HCT116 (cell line): ENCODE measurements around the gene CDH13.

Experiments used
- CTCF ChIP-seq, 3 experiments: fragments of 200-600 bp in 1 of 3; sonication (generic) in 1 of 3; IDR thresholded peaks in 2 of 3; conservative IDR thresholded peaks in 1 of 3; 2 replicates each; pipeline ENCODE4 v1.5.1; 2012 to 2017; ENCODE audit warnings: low read depth in 2 of 3, low read length in 2 of 3, antibody characterized with exemption in 1 of 3, borderline replicate concordance in 1 of 3, control low read depth in 1 of 3, mild to moderate bottlenecking in 1 of 3, mixed read lengths in 1 of 3, mixed run types in 1 of 3, moderate library complexity in 1 of 3; ENCODE audit not compliant: insufficient read depth in 1 of 3
- MAX ChIP-seq: IDR thresholded peaks from 2 replicates; pipeline ENCODE4 v1.6.1; 2012
- ZBTB33 ChIP-seq: IDR thresholded peaks from 2 replicates; pipeline ENCODE4 v1.6.1; 2011; ENCODE audit warnings: mild to moderate bottlenecking, low read length, moderate library complexity; ENCODE audit not compliant: insufficient replicate concordance; ENCODE audit errors: extremely low read depth

- TF ChIP-seq CTCF (IDR thresholded peaks at IDR 0.05 in 2 of 3, conservative IDR thresholded peaks at IDR 0.05 in 1 of 3; ENCODE audit: borderline replicate concordance in 1 of 3, insufficient read depth in 1 of 3, low read depth in 2 of 3, low read length in 2 of 3), result no peak
- TF ChIP-seq MAX, result no peak
- TF ChIP-seq ZBTB33, result no peak
Measured at GRCh38 chr16:83516931-83517330, 890.2 kb downstream of the CDH13 start.
